Activated CD8-positive, alpha-beta memory T cell treated with anti-CD3 and anti-CD28 coated beads, Interleukin-2, amount 50 U/mL, for 1 hour (primary cell): Measurements from ENCODE around the gene NFIA.
"Not testable (repeated sequence)": the region's sequence is repeated elsewhere in the genome, so short reads cannot be mapped to it uniquely, and the experiment has no call there.

Experiments used
- DNase-seq: peaks from one replicate; pipeline ENCODE4 v3.0.0-alpha.2; 2020; ENCODE audit errors: extremely low read depth

Gene NFIA

DNA sequence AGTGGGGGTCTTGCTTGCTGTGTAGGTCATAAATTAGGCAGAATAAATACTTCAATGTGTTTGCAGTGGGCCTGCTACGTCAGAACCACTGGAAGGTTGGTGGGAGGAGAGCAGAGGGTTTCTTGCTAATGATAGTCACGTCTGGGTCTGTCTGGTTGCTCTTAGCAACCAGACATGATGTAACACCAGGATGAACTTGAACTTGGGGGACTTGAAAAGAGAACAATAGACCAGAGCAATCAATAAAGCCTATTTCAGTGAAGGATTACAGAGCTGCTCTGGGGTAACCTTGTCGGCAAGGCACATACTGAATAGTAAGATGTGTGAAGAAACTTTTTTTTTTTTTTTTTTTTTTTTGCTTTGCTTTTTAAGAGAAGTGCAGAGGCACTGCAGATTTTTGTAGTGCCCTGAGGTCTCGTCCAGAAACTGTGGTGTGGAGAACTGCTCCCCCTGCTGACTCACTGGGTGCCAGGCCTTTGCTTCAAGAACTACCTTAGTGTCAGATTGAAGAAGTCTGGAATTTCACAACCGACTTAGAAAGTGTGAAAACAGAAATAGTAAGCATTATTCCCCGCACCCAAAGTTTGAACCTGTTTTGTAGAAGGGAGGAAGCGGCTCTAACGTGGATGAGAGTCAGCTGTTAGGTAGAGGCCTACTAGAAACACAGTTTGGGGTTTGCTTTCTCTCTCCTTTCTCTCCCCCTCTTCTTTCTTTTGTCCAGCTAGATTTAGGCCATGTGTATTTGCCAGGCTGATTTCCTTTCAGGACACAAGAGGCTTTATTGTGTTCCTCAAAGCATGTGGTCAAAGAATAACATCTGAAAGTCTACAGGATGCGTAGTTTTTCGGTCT is 371.0 kb downstream of the NFIA start:
- peak; percentile 18 for DNase-seq

DNA sequence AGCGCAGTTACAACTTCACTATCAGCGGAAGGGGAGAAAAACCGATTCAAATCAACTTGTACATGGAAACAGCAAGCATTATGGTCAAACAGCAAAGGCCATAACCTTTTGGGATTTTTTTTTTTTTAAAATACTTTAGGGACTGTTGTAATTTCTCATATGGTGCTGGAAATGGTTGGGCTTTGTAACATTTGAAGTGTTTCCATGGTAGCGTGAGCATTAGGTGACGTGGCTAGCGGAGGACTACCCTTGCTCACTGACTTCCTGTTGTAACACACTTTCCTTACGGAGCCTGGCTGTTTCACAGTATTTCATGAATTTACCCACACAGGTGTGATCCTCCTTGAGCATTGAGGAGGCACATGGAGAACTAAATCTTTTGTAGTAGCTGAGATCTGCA is 373.0 kb downstream of the NFIA start:
- DNase-seq = no peak

DNA sequence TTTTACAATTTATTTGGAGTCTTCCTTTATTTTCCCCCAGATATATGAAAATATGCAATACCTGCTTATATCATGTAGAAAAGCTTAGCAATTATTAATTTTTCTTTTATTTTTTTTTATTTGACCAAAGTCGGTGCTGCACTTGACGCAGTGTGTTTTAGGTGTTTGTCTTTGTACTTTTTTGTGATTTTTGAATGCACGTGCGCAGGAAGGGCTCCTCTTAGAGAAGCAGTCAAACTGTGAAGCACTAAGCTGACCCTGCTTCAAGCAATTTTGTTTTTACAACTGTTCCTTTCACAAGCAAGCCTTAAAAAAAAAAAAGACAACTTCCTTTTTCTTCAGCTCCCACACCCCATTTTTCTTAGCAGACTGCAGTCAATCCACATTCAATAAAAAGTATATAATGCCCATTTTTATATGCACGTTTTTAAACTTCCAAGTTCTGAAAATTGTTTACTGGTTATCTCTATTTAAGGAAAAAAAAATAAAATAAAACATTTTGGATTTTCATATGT is 375.2 kb downstream of the NFIA start:
- DNase-seq = no peak

DNA sequence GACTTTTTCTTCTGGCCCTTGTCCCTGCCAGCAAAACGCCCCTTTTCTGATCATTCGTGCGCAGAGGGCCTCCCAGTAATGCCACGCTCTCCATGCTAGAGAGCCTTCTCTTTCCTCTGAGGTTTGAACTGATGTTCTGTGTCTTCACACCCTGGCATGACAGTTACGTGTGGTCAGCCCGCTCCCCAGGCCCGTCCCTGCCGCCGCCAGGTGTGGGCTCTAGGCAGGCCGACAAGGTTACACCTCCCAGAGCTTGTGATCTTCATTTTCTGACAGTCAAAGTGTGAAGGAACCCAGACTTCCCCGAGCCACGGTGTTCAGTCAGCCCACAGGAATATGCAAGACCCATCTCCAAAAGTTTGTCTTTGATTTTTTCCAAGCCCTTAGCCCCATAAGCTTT is 377.0 kb downstream of the NFIA start:
- DNase-seq = no peak

GRCh38 chr1:61460191-61460590 is 377.8 kb downstream of the NFIA start:
- DNase-seq = no peak

- no peak for DNase-seq
These were observed 379.3 kb downstream of the NFIA start for GRCh38 chr1:61461406-61462384.

- DNase-seq = no peak
These were observed 380.3 kb downstream of the NFIA start for GRCh38 chr1:61462628-61463027.

GRCh38 chr1:61463220-61463619 is 380.9 kb downstream of the NFIA start:
- no peak for DNase-seq

DNA sequence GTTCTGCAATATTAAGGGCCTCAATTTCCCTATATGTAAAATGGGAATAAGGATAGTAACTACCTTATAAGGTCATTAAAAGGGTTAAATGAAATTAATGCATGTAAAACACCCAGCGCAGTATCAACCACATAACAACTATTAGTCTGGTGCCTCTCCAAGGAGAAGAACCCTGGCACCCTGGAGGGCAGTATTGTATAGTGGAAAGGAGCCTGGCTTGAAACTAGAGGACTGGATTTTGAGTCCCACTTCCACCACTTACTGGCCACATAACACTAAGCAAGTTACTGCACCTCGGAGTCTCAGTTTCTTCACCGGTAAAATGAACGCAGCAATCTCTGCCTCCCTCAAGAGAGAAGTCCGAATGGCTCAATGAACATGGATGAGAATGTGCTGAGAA is 385.5 kb downstream of the NFIA start:
- not testable (repeated sequence) for DNase-seq

DNA sequence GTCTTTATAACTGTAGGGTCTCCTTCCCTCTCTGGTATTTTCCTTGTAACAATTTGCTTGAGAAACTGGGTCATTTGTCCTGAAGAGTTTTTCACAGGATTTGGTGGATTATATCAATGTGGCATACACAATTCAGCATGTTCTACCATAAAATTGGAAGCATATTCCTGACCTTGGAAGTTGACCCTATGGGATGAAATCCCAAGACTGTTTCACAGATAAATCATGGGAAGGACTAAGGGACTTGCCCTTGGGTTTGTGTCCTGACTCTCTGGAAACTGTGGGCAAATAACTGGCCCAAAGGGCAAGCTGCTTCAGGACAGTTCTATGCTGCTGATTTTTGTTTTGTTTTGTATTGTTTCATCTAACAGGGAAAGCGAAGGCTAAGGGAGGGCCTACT is 387.0 kb downstream of the NFIA start:
- no peak for DNase-seq

- DNase-seq = no peak
These were observed 390.5 kb downstream of the NFIA start for GRCh38 chr1:61472876-61473275.

GRCh38 chr1:61474269-61474817 is 392.0 kb downstream of the NFIA start:
- DNase-seq = no peak

DNA sequence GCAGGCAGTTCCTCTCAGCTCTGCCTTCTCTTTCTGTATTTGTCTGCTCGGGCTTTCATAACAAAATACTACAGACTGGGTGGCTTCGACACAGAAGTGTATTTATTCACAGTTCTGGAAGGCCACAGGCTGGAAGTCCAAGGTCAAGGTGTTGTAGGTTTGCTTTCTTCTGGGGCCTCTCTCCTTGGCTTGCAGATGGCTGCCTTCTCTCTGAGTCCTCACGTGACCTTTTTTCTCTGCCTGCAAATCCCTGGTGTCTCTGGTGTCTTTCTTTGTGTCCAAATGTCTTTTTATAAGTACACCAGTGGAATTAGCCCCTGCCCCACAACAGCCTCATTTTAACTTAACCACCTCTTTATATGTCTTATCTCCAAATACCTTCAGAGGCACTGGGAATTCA is 392.6 kb downstream of the NFIA start:
- DNase-seq = no peak

- no peak for DNase-seq
These were observed 394.9 kb downstream of the NFIA start for GRCh38 chr1:61477301-61477700.

DNA sequence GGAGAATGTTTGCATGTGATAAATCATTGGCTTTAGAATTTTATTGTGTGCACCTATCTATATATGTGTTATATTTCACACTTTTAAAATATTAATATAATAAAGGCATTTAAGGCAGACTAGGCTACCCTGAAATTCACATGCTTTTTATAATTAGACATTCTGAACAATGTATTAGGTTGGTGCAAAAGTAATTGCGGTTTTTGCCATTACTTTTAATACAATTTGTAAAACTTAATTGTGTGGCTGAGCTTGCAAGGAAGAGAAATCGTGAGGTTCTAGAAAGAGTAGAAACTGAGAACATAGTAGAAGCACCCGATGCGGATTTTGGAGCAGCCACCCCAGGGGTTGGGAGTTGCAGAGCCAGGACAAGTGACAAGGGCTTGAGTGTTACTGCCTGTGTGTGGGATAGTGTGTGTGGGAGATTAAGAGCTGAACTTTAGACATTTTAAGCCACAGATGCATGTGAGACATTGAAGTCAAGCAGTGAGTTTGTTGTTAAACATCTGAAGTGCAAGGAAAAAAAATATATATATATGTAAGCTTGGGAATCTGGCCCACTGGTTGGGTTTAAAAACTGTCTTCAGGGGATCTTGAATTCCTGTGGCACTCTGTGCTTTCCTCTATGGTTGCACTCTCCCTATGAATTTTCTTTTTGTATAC is 398.0 kb downstream of the NFIA start:
- DNase-seq = no peak

DNA sequence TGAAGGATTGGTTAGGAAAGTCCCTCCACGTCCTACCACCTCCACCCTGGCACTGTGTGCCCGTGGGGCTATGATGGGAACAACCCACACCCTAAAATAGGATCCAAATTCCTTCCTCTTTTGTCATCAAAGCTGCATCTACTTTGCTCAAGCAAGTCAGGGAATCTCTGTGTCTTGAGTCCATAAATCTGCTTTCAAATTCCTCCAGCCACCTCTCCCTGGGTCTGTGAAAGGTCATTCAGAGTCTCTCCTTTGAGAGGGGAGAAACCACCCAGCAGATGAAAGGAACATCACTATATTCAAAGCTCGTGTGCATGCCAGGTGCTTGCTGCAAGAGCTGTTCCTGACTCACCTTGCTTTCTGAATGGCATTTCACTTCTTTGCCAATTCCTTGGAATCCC is 399.0 kb downstream of the NFIA start:
- DNase-seq = no peak

DNA sequence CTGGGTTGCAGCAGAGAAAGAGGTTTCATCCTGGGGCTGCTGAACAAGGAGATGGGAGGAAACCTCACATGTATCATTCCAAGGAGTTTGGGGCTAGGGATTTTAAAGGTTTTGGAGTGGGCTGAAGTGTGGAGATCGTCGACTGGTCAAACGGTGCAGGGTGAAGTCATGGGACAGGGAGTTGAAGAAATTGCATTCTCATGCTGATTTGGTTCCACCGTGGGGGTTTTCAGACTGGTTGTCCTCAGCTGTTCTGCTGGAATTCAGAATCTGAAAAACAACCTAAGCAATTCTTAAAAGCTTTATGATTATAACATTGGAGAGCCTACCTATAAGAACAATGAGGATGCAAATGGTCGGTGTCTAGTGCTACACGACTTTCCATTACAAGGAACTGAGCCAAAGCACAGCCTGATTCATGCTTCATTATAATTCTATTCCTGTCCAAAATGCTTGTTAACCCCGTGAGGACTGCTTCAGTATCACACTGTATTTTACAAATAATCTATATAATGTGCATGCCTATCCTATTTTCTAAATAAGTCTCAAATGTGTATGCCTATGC is 399.9 kb downstream of the NFIA start:
- DNase-seq = no peak

DNA sequence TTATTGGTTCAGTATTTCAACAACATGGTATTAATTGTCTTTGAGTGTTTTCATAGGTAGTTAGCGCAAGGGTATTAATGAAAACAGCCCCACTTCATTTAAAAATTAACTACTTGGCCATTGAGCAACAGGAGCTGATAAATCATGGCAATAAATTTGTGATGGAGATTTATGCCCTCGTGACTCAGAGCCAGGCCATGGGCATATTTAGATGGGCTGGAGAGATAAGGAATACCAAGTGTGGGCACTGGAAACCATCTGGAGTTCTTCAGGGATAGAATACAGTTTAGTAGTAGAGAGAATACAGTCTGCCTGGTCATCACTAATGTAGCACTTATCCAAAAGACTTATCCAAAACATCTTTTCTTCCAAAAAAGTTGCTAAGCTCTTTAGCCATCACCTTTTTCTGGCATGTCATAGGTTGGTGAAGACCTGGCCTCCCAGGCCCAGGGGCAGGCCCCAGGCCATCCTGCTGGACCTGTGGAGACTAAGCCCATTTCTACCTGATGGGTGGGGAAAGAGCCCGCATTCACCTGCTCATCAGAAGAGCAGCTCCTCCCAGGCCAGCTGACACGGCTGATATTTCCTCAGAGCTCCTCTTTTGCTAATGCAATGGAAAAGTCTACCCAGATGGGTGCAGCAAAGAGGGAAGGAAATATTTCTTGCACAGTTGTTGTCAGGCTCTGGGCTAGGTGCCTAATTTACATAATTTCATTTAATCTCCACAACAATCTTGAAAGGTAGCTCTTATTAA is 404.6 kb downstream of the NFIA start:
- no peak for DNase-seq

DNA sequence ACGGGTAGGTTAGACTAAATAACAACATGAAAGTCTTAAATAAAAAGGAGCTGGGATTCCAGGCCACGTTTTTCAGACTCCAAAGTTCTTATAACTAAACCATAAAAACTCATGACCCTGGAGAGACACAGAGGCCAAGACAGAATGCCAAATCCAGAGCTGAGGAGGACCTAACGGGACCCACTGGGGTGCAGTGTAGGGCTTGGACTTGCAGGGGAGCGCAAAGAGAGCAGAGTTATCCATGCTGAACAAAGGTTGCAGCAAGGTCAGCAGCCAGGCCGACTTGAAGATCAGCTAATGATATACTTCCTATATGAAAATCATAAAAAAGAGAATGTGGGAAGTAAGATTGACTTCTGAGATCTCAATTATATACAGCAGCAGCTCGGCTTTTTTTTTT is 405.4 kb downstream of the NFIA start:
- no peak for DNase-seq

DNA sequence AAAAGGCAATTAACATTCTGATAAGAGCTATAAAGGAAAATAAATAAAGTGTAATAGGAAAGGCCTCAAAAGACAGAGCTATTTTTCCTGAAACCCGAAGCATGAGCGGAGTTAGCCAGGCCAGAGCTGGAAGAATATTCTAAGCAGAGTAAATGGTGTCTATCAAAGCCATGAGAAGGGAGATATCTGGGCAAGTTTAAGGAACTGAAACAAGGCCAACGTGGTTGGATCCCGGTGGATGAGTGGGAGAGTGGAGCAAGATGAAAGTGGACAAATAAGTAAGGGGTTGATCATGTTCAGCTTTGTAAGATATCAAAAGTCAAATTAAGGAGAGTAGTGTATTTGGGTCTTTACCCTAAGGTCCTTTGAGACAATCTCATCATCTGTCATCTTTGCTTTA is 408.6 kb downstream of the NFIA start:
- DNase-seq = no peak

DNA sequence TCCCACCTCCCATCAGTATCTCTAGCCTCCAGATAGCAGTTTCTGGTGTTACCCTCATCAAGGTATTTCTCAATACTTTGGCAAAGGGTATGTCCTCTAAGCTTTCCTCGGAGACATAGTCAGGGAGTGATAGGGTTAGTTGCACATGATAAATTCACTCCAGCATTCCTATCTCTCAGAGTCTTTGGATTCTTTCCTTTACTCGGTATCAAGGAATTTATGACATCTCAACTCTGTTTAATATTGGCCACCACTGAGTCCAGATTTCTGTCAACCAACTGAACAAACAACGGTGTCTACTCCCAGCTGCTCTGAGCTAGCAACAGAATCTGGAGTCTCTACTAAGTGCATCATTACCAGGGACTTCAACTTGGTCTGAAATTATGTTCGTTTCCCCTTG is 409.1 kb downstream of the NFIA start:
- DNase-seq = no peak
